IMR-90 (cell line): ENCODE results near the gene FGF12. TPM values are rescaled to one million over a fixed set of nuclear protein-coding genes. Genes with fewer than 3 reads are reported as not detected.

Source experiments
- ATAC-seq: fragments of 200-7000 bp; cut with Tn5 transposase; 2 replicates; pipeline ENCODE4 v1.9.1; 2020; ENCODE audit warnings: low read depth, mild to moderate bottlenecking, moderate library complexity
- BruUV-seq: library from RNA; stranded (reverse); fragments of 400-500 nt; replicated peaks from 2 replicates; lab custom pipeline; 2021; lab: Mats Ljungman, UMichigan
- CTCF ChIA-PET: fragments of 300-600 bp; formaldehyde crosslinking; extraction: SDS; loops from one replicate; lab custom pipeline; 2021; ENCODE audit warnings: antibody characterized with exemption; lab: Yijun Ruan, JAX
- POLR2A ChIA-PET: fragments of 300-600 bp; sonication (Branson Sonifier 250); formaldehyde crosslinking; loops from one replicate; lab custom pipeline; 2022; ENCODE audit warnings: antibody characterized with exemption; ENCODE audit not compliant: unreplicated experiment; lab: Charles Lee
- DNase-seq: peaks from one replicate; pipeline ENCODE4 v3.0.0; 2013
- H2AFZ ChIP-seq: replicated peaks from 2 replicates; pipeline ENCODE3; 2013; ENCODE audit warnings: low read length, mild to moderate bottlenecking; ENCODE audit not compliant: poor library complexity
- H2AK5ac ChIP-seq: 2 replicates; pipeline ENCODE4 v1.6.1; 2013; ENCODE audit warnings: low read depth, low read length, inconsistent platforms
- H2AK9ac ChIP-seq: replicated peaks from 2 replicates; pipeline ENCODE3; 2013; ENCODE audit warnings: mild to moderate bottlenecking, low read depth, low read length, moderate library complexity; ENCODE audit not compliant: poor library complexity
- H2BK120ac ChIP-seq: 2 replicates; pipeline ENCODE4 v1.6.1; 2013; ENCODE audit warnings: low read depth, low read length, inconsistent platforms
- H2BK15ac ChIP-seq: 3 replicates; pipeline ENCODE4 v1.6.1; 2013; ENCODE audit warnings: low read depth, low read length, inconsistent platforms
- H2BK20ac ChIP-seq: 2 replicates; pipeline ENCODE4 v1.6.1; 2013; ENCODE audit warnings: low read depth, mild to moderate bottlenecking, inconsistent platforms, low read length, moderate library complexity
- H2BK5ac ChIP-seq: 2 replicates; pipeline ENCODE4 v1.6.1; 2013; ENCODE audit warnings: mild to moderate bottlenecking, low read depth, low read length, inconsistent platforms; ENCODE audit not compliant: poor library complexity, severe bottlenecking
- H3K14ac ChIP-seq: replicated peaks from 2 replicates; pipeline ENCODE4 v1.6.1; 2013; ENCODE audit warnings: low read depth, low read length, inconsistent platforms
- H3K18ac ChIP-seq: 2 replicates; pipeline ENCODE4 v1.6.1; 2013; ENCODE audit warnings: low read depth, low read length, control low read depth
- H3K23ac ChIP-seq: 2 replicates; pipeline ENCODE4 v1.6.1; 2013; ENCODE audit warnings: low read depth, low read length, inconsistent platforms
- H3K27ac ChIP-seq: 2 replicates; pipeline ENCODE4 v1.5.1; 2013; ENCODE audit warnings: mild to moderate bottlenecking, control low read depth, low read length; ENCODE audit not compliant: insufficient read depth
- H3K27me3 ChIP-seq: 2 replicates; pipeline ENCODE4 v1.6.1; 2013; ENCODE audit warnings: low read length; ENCODE audit not compliant: control insufficient read depth, insufficient read depth
- H3K36me3 ChIP-seq: 2 replicates; pipeline ENCODE4 v1.6.1; 2013; ENCODE audit warnings: low read length, mixed read lengths; ENCODE audit not compliant: control insufficient read depth, insufficient read depth
- H3K4ac ChIP-seq: 2 replicates; pipeline ENCODE4 v1.6.1; 2013; ENCODE audit warnings: low read depth, low read length, inconsistent platforms
- H3K4me1 ChIP-seq: 2 replicates; pipeline ENCODE4 v1.6.1; 2013; ENCODE audit warnings: low read length, mixed read lengths; ENCODE audit not compliant: control insufficient read depth, insufficient read depth
- H3K4me2 ChIP-seq: 2 replicates; pipeline ENCODE4 v1.6.1; 2013; ENCODE audit warnings: low read depth, mild to moderate bottlenecking, control low read depth, low read length, moderate library complexity
- H3K4me3 ChIP-seq: 2 replicates; pipeline ENCODE4 v1.5.1; 2013; ENCODE audit warnings: low read depth, mild to moderate bottlenecking, control low read depth, low read length, moderate library complexity; ENCODE audit not compliant: insufficient read depth
- H3K56ac ChIP-seq: 2 replicates; pipeline ENCODE4 v1.6.1; 2013; ENCODE audit warnings: low read length, inconsistent platforms; ENCODE audit not compliant: insufficient read depth; ENCODE audit errors: extremely low read depth
- H3K79me1 ChIP-seq, 2 experiments: 2 replicates each; pipeline ENCODE4 v1.6.1; 2013; ENCODE audit warnings: low read length in 2 of 2, inconsistent platforms in 1 of 2, low read depth in 1 of 2
- H3K9ac ChIP-seq: 2 replicates; pipeline ENCODE4 v1.6.1; 2013; ENCODE audit warnings: low read depth, low read length, control low read depth
- H3K9me1 ChIP-seq: 2 replicates; pipeline ENCODE4 v1.6.1; 2013; ENCODE audit warnings: low read length, inconsistent platforms; ENCODE audit not compliant: insufficient read depth
- H3K9me3 ChIP-seq: 2 replicates; pipeline ENCODE4 v1.6.1; 2013; ENCODE audit warnings: low read length; ENCODE audit not compliant: control insufficient read depth, insufficient read depth
- H4K20me1 ChIP-seq: 2 replicates; pipeline ENCODE4 v1.6.1; 2013; ENCODE audit warnings: low read length, inconsistent platforms; ENCODE audit not compliant: insufficient read depth
- H4K5ac ChIP-seq: 2 replicates; pipeline ENCODE4 v1.6.1; 2013; ENCODE audit warnings: mild to moderate bottlenecking, low read depth, low read length, control low read depth
- H4K8ac ChIP-seq, 2 experiments: 2 replicates each; pipeline ENCODE4 v1.6.1; 2013; ENCODE audit warnings: low read depth in 2 of 2, low read length in 2 of 2, control low read depth in 1 of 2, inconsistent platforms in 1 of 2
- H4K91ac ChIP-seq: 2 replicates; pipeline ENCODE4 v1.6.1; 2013; ENCODE audit warnings: low read depth, low read length, inconsistent platforms; ENCODE audit not compliant: insufficient read depth
- CEBPB ChIP-seq: IDR thresholded peaks from 2 replicates; pipeline ENCODE4 v1.6.1; 2012; ENCODE audit warnings: low read depth, low read length, improper control_type of control experiment
- RCOR1 ChIP-seq: IDR thresholded peaks from 2 replicates; pipeline ENCODE4 v1.6.1; 2012; ENCODE audit warnings: mild to moderate bottlenecking, low read length, improper control_type of control experiment; ENCODE audit not compliant: insufficient replicate concordance
- WGBS, 2 experiments: methylation state at CpG; one replicate each; pipeline versions ENCODE4 v1.1.5 to v1.1.7; 2013; ENCODE audit warnings: missing lambda C conversion rate in 2 of 2; ENCODE audit not compliant: insufficient read length in 1 of 2; ENCODE audit errors: extremely low coverage in 2 of 2; 5-methylcytosine and 5-hydroxymethylcytosine counted together
- dilution Hi-C: fragments of 300-500 bp; cut with HindIII; formaldehyde crosslinking; loops from one replicate; pipeline ENCODE4 v1.14.3; 2018; ENCODE audit warnings: low sequenced_read_pairs; ENCODE audit not compliant: unreplicated experiment
- in situ Hi-C: fragments of 300-500 bp; cut with MboI; formaldehyde crosslinking; loops from 3 replicates; pipeline ENCODE4 v1.14.3; 2019; ENCODE audit warnings: low sequenced_read_pairs, inconsistent platforms, mixed read lengths
- intact Hi-C: fragments of 100-400 bp; cut with micrococcal nuclease; formaldehyde crosslinking; loops from 2 replicates; pipeline ENCODE4 v1.10.0; 2022
- polyA plus RNA-seq, 3 experiments: library from polyadenylated mRNA; depleted of rRNA; stranded (reverse); fragments of >200 nt; gene quantifications; 2 replicates each; pipeline ENCODE4 v1.2.3, GENCODE V29; 2012; ENCODE audit warnings: low replicate concordance in 1 of 3
- total RNA-seq: library from RNA; depleted of rRNA; stranded (reverse); fragments of >200 nt; gene quantifications from 2 replicates; pipeline ENCODE4 v1.2.3, GENCODE V29; 2012

FGF12 gene
- total and polyA plus RNA-seq, 2 of the 4 experiments (the other 2 are of a cell fraction) = not detected

DNA sequence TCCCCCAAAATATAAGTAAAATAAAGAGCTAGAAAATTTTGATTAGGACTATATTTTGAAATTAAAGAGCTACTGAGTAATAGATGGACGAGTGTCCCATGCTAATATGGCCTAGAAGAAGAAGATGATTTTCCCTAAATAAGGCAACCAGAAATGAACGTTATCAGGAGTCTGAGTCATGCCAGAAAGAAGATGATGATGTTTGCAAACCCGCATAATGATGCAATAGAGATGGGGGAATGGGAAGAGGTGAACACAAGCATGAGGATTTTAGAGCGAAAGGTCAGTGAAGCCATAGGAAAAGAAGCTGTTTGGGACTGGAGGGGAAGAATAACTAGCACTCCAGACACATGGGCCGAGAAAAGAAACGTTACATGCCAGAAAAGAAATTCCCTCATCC, 71.7 kb downstream of the FGF12 start:
- H3K4me3 ChIP-seq = no peak overlapping the region
- intact Hi-C loops (no loop called here), dilution Hi-C loops (no loop called here), in situ Hi-C loops (no loop called here)
- ATAC-seq = no peak
- ChIA-PET POLR2A (no interaction called here), CTCF (interaction anchor here (0.6 kb wide), 1 partner anchor 11 kb away, joined by 3 read pairs; no protein-coding TSS in a partner anchor)
- WGBS, 2 experiments = no CpG with 5 or more reads among the region's 6 CpGs
- H2BK5ac ChIP-seq = no peak overlapping the region
- H2BK15ac ChIP-seq = no peak overlapping the region
- no peaks in the 10 kb centered on the region for H4K20me1 ChIP-seq
- no peak overlapping the region for H4K5ac ChIP-seq
- peaks cover 6% of the 10 kb centered on the region for H3K9me3 ChIP-seq
- H3K4ac ChIP-seq = no peak overlapping the region
- H2BK120ac ChIP-seq = no peak overlapping the region
- H3K79me1 ChIP-seq = no peaks in the 10 kb centered on the region
- H3K56ac ChIP-seq = no peak overlapping the region
- H3K9ac ChIP-seq = no peak overlapping the region
- TF ChIP-seq RCOR1 (no peak), CEBPB (0 out of 2 replicates have a peak, but pooled peaks have one; percentile 18)
- no peaks in the 10 kb centered on the region for H3K27me3 ChIP-seq
- H4K91ac ChIP-seq = no peak overlapping the region
- no peak for DNase-seq
- H3K36me3 ChIP-seq = no peaks in the 10 kb centered on the region
- no peak overlapping the region for H3K27ac ChIP-seq
- no peaks in the 10 kb centered on the region for H3K4me1 ChIP-seq
- no peak overlapping the region for H3K18ac ChIP-seq
- no peak overlapping the region for H4K8ac ChIP-seq
- H3K9me1 ChIP-seq = no peaks in the 10 kb centered on the region
- BruUV-seq = no TSS peak
- H3K4me2 ChIP-seq = no peak overlapping the region
- H2BK20ac ChIP-seq = no peak overlapping the region
- no peak overlapping the region for H2AK5ac ChIP-seq
- no peak overlapping the region for H3K14ac ChIP-seq
- no peak overlapping the region for H2AFZ ChIP-seq
- H2AK9ac ChIP-seq = no peak overlapping the region
- H3K23ac ChIP-seq = no peak overlapping the region
